ENCODE results near the gene OR2V1. TPM values are rescaled to one million over a fixed set of nuclear protein-coding genes. Genes with fewer than 3 reads are reported as not detected.

Gene OR2V1
- total RNA-seq, 2 donors from 2014 or later = not detected

DNA sequence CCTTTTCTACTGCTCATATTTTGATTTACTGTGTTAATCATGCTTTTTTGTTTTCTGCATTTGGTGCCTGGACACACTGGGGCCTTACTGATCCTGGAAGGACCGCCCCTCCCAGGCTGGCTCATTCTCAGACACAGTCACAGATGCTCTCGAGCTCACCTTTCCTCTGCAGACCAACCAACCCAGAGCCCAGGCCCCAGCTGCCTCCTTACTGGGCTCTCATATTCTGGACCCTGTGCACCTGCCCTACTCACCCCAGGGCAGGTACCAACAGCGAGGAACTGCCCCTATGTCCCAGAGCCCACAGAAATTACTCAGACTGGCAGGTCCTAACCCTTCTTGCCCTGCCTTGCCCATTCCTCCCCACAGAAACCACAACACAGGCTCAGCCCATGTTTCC is 9.8 kb upstream of the OR2V1 start:
- no peak for DNase-seq (ENCODE audit: low spot score)
- no peak overlapping the region for H3K27ac ChIP-seq
- TF ChIP-seq POLR2AphosphoS5 (IDR thresholded peaks at IDR 0.05) (no peak), POLR2A (IDR thresholded peaks at IDR 0.05) (no peak)
- TF ChIP-seq, protein P1, sequence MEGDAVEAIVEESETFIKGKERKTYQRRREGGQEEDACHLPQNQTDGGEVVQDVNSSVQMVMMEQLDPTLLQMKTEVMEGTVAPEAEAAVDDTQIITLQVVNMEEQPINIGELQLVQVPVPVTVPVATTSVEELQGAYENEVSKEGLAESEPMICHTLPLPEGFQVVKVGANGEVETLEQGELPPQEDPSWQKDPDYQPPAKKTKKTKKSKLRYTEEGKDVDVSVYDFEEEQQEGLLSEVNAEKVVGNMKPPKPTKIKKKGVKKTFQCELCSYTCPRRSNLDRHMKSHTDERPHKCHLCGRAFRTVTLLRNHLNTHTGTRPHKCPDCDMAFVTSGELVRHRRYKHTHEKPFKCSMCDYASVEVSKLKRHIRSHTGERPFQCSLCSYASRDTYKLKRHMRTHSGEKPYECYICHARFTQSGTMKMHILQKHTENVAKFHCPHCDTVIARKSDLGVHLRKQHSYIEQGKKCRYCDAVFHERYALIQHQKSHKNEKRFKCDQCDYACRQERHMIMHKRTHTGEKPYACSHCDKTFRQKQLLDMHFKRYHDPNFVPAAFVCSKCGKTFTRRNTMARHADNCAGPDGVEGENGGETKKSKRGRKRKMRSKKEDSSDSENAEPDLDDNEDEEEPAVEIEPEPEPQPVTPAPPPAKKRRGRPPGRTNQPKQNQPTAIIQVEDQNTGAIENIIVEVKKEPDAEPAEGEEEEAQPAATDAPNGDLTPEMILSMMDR (IDR thresholded peaks at IDR 0.05) = no peak
- intact Hi-C loops (cut with DNase I) = no loop called here
- peaks cover 2% of the 10 kb centered on the region for H3K27me3 ChIP-seq (replicated peaks; ENCODE audit: insufficient read depth)
- H3K4me3 ChIP-seq = no peak overlapping the region
- no peaks in the 10 kb centered on the region for H3K4me1 ChIP-seq (replicated peaks)
- no peaks in the 10 kb centered on the region for H3K36me3 ChIP-seq
- WGBS = 76% methylated on average over 3 of the region's 3 CpGs
- no peaks in the 10 kb centered on the region for H3K9me3 ChIP-seq

DNA sequence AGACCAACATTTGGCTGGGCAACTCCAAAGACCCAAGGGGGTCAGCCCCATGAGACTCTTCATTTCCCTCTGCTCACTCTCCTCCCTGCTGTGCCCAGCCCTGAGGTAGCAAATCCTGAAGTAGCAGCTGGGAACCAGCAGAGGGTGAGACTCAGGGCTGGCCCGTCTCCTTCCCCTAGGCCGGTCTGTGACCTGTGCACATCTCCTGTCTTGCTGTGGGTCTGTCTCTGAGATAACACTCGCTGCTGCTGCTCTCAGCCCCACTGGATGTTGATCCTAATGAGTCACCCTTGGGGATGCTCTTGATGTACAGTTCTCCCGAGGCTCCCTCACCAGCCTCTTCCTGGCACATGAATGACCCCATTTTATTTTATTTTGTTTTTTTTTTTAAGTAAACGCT is 7.3 kb upstream of the OR2V1 start:
- TF ChIP-seq POLR2A (IDR thresholded peaks at IDR 0.05) = no peak
- intact Hi-C loops (cut with DNase I) = no loop called here

DNA sequence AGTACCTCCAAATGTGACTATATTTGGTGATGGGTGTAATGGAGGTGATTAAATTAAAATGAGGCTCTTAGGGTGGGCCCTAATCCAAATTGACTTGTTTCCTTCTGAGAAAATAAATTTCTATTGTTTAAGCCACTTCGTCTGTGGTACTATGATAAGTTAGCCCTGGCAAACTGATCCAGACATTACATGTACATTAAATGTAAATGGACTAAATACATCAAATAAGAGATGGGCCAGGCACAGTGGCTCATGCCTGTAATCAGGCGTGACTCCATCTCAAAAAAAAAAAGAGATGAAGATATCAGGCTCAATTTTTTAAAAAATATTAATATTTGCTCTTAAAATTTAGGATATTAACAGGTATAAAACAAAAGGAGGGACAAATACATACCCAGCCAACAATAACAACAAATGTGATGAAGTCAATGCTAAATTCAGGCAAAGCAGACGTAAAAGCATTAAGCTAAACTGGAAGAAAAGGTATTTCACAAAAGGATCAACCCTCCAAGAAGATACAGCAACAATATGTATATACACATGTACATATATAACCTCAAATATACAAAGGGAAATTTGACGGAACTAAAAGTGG is 5.5 kb upstream of the OR2V1 start:
- TF ChIP-seq POLR2A (IDR thresholded peaks at IDR 0.05) (no peak), POLR2AphosphoS5 (IDR thresholded peaks at IDR 0.05) (no peak)
- TF ChIP-seq, protein P1 (IDR thresholded peaks at IDR 0.05) = no peak
- Histone ChIP-seq H3K4me1 (replicated peaks) (no peaks in the 10 kb centered on the region), H3K27me3 (replicated peaks; ENCODE audit: insufficient read depth) (no peaks in the 10 kb centered on the region), H3K9me3 (no peaks in the 10 kb centered on the region), H3K4me3 (no peak overlapping the region), H3K36me3 (no peaks in the 10 kb centered on the region), H3K27ac (no peak overlapping the region)
- WGBS = 92% methylated on average over 4 of the region's 4 CpGs
- intact Hi-C loops (cut with DNase I) = no loop called here
- DNase-seq (ENCODE audit: low spot score) = no peak

More for the DNA sequence above, 7.3 kb upstream of the OR2V1 start:
- 48% methylated on average over 5 of the region's 5 CpGs for WGBS
- Histone ChIP-seq H3K27me3 (replicated peaks; ENCODE audit: insufficient read depth) (peaks cover 2% of the 10 kb centered on the region), H3K27ac (no peak overlapping the region), H3K9me3 (no peaks in the 10 kb centered on the region), H3K36me3 (no peaks in the 10 kb centered on the region), H3K4me1 (replicated peaks) (no peaks in the 10 kb centered on the region), H3K4me3 (no peak overlapping the region)
- DNase-seq (ENCODE audit: low spot score) = no peak

DNA sequence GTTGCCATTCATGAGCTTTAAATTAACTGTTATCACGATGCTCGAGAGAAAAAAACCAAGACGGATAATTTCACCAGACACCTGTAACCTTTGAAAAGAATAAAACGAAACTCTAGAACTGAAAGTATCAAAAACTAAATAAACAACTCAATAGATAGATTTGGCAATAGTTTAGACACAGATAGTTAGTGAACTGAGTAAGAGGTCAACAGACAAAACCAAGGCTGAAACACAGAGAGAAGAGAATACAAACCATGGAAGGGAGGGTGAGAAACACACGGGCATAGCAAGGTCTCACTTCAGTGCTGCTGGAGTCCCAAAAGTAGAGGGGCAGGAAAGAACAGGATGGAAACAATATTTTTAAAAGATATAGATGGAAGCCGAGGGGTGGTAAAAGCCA is 3.3 kb upstream of the OR2V1 start:
- DNase-seq (ENCODE audit: low spot score) = no peak
- Histone ChIP-seq H3K27me3 (replicated peaks; ENCODE audit: insufficient read depth) (no peaks in the 10 kb centered on the region), H3K4me3 (no peak overlapping the region), H3K9me3 (no peaks in the 10 kb centered on the region), H3K27ac (no peak overlapping the region), H3K4me1 (replicated peaks) (no peaks in the 10 kb centered on the region), H3K36me3 (no peaks in the 10 kb centered on the region)
- intact Hi-C loops (cut with DNase I) = no loop called here
- 86% methylated on average over 6 of the region's 6 CpGs for WGBS
- TF ChIP-seq POLR2AphosphoS5 (IDR thresholded peaks at IDR 0.05) = no peak
- no peak for TF ChIP-seq POLR2A (IDR thresholded peaks at IDR 0.05)
- TF ChIP-seq, protein P1 (IDR thresholded peaks at IDR 0.05) = no peak

DNA sequence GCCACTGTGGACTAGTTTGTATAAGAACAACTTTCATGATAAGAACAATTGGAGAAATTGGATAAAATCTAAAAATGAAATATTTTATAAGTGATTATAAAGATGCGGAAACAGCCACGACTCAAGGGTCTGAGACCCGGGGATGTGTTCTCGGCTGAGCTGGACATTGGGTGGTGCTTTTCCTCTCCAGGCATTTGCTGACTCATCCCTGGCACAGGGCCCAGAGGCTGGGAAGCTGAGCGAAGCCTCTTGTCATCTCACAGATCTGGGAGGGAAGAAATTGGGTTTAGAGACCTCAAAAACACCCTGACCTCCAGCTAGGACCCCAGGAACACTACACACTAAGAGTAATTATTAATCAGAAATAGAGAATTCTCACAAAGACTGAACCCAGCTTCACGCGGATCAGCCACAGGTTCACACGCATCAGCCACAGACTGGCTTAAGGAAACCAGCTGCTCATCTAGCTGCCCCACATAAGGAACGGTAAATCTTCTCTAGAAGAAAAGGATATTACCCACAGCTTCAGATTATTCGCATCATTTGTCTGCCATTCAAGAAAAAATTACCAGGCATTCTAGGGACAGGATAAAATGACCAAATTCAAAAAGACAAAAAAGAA is 2.8 kb upstream of the OR2V1 start:
- intact Hi-C loops (cut with DNase I) = no loop called here
- no peak for TF ChIP-seq POLR2A (IDR thresholded peaks at IDR 0.05)
- TF ChIP-seq, protein P1 (IDR thresholded peaks at IDR 0.05) = no peak
- TF ChIP-seq POLR2AphosphoS5 (IDR thresholded peaks at IDR 0.05) = no peak
- Histone ChIP-seq H3K27ac (no peak overlapping the region), H3K36me3 (no peaks in the 10 kb centered on the region), H3K27me3 (replicated peaks; ENCODE audit: insufficient read depth) (no peaks in the 10 kb centered on the region), H3K9me3 (no peaks in the 10 kb centered on the region), H3K4me1 (replicated peaks) (no peaks in the 10 kb centered on the region), H3K4me3 (no peak overlapping the region)
- no peak for DNase-seq (ENCODE audit: low spot score)
- WGBS = 66% methylated on average over 10 of the region's 10 CpGs

Data from prostate gland (tissue), 2 donors.